ENCODE measurements around the gene SNCG. TPM values are rescaled to one million over a fixed set of nuclear protein-coding genes. Genes with fewer than 3 reads are reported as not detected.

The SNCG gene
- total RNA-seq = 100 to 1,000 TPM in 3 of 4 donors, 10 to 100 TPM in 1; 70.9 to 252 (median 180) TPM

DNA sequence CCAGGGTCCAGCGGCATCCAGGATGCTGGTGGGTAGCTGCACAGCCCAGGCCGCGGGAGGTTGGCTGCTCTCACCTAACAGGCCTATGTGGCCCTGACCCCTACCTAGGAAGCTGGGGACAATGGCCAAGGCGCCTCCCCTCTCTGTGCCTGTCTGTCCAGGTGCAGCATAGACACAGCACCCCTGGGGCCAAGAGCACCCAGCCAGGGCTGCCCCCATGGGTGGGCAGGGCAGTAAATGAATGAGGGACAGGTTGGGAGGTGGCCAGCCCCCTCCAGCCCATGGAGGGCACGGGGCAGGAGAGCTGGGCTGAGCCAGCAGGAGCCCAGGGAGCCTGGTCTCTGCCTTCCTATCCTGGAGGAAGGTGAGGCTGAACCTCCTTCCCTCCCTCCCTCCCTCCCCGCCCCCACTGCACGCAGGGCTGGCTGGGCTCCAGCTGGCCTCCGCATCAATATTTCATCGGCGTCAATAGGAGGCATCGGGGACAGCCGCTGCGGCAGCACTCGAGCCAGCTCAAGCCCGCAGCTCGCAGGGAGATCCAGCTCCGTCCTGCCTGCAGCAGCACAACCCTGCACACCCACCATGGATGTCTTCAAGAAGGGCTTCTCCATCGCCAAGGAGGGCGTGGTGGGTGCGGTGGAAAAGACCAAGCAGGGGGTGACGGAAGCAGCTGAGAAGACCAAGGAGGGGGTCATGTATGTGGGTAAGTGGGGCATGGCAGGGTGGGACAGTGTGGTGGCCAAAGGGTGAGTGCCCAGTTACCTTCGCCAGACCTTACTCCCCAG is at the start of gene SNCG:
Gene SNCG, plus strand, starts transcription at position 484 of the 785 bp plus-strand sequence. Its CDS starts 99 bp downstream, at position 583.
- DNase-seq (ENCODE audit: low spot score) = no peak
- TF ChIP-seq, protein P1, sequence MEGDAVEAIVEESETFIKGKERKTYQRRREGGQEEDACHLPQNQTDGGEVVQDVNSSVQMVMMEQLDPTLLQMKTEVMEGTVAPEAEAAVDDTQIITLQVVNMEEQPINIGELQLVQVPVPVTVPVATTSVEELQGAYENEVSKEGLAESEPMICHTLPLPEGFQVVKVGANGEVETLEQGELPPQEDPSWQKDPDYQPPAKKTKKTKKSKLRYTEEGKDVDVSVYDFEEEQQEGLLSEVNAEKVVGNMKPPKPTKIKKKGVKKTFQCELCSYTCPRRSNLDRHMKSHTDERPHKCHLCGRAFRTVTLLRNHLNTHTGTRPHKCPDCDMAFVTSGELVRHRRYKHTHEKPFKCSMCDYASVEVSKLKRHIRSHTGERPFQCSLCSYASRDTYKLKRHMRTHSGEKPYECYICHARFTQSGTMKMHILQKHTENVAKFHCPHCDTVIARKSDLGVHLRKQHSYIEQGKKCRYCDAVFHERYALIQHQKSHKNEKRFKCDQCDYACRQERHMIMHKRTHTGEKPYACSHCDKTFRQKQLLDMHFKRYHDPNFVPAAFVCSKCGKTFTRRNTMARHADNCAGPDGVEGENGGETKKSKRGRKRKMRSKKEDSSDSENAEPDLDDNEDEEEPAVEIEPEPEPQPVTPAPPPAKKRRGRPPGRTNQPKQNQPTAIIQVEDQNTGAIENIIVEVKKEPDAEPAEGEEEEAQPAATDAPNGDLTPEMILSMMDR (IDR thresholded peaks at IDR 0.05) = no peak
- ATAC-seq (ENCODE audit: low FRiP score) = no peak

DNA sequence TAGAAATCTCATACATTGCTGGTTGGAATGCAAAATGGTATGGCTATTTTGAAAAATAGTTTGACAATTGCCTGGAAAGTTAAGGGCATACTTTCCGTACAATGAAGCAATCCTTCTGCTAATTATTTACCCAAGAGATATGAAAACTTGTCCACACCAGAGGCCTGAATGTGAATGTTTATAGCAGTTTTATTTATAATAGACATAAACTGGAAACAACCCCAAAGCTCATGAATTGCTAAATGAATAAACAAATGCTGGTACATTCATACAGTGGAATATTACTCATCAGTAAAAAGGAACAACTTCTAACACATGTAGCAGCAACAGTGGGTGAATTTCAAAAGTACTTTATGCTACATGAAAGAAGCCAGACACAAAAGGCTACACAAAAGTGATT is 43.7 kb upstream of the SNCG start:
- DNase-seq (ENCODE audit: low spot score) (no peak), ATAC-seq (ENCODE audit: low FRiP score) (no peak)
- TF ChIP-seq, protein P1 (IDR thresholded peaks at IDR 0.05) = no peak

DNA sequence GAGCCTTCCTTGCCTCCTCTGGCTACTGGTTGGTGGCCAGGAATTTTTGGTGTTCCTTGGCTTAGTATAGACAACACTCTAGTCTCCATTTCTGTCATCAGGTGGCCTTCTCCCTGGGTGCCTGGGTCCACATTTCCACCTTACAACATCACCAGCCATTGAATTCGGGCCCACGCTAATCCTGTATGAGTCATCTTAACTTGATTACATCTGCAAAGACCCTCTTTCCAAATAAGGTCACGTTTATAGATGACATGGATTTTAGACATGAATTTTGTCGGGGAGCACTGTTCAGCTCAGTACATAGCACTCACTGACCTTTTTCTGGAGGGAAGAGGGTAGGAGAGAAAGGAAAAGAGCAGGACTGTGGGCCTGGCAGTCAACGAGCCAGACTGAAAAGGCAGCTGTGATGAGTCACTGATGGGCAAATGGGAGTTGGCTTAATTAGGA is 40.4 kb upstream of the SNCG start:
- no peak for DNase-seq (ENCODE audit: low spot score)
- no peak for ATAC-seq (ENCODE audit: low FRiP score)

DNA sequence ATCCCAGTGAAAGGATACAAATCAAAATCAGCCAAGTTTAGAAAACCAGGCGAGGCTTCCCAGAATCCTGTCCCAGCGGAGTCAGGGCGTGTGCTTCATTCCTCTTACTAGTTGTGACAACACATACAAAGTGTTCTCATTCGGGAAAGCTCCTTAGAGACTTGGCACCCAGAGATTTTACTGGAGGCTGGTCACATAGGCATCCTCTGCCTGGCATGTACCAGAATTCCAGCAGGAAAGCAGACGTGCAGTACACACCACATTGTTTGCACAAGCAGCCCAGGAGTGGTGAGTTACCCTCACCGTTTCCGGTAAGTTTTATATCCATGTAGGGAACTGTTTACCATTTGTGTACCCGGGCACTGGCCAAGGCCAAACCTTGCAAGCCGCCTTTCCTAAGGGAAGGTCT is 35.8 kb upstream of the SNCG start:
- ATAC-seq (ENCODE audit: low FRiP score) = no peak
- TF ChIP-seq, protein P1 (IDR thresholded peaks at IDR 0.05) = no peak
- DNase-seq (ENCODE audit: low spot score) = no peak

More for the DNA sequence above, 40.4 kb upstream of the SNCG start:
- TF ChIP-seq, protein P1 (IDR thresholded peaks at IDR 0.05) = no peak

DNA sequence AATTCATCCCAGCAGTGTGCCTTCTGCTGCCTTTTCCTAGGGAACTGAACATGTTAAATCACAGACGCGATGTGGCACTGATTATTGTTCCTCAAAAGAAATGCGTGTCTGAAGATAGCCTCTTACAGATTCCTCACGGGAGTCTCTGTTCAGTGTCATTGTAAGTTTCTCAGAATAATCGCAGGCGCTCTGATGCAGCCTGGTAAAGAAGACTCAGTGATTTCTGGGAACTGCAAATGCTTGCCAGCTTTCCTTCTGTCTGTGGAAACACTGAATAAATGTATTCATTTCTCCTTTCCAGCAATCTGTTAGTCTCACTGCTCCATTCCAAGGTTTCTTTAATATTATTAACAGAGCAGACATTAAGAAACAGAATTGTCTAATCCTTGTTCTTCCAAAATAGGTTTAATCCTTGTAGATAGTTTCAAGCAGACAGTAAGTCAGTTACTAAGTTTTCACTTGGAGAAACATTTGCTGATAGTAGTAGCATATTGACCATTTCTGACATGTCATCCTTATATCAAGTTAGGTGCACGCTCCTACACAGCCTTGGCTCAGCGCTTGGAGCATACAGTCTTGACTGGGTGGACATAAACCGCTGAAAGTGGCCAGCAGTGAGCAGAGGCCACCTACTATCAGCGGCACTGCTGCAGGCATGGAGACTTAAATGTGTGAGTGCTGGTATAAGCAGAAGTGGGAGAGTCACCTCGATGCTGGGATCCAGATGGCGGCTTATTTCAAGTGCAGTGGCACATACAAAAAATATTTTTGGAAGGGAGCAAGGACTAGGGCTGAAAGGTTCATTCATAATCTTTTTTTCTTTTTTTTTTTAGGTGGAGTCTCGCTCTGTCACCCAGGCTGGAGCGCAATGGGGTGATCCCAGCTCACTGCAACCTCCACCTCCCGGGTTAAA is 28.7 kb upstream of the SNCG start:
- DNase-seq (ENCODE audit: low spot score) (no peak), ATAC-seq (ENCODE audit: low FRiP score) (no peak)
- TF ChIP-seq, protein P1 (IDR thresholded peaks at IDR 0.05) = no peak

DNA sequence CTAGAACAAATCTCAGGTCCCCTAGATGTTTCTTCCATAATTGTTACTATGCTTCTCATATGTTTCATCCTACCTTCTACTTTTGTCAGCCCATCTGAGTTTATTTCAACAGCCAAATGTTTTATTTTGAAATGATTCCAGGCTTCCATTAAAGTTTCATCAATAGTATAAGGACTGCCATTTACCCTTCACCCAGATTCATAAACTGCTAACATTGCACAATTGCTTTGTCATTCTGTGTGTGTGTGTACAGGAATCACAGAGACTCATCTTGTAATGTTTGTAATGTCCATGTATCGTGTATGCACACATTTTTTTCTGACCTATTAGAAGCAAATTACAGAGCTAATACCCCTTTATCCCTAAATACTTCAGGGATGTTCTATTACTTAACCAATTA is 26.5 kb upstream of the SNCG start:
- TF ChIP-seq, protein P1 (IDR thresholded peaks at IDR 0.05) = no peak
- no peak for ATAC-seq (ENCODE audit: low FRiP score)

More for the DNA sequence above, 26.5 kb upstream of the SNCG start:
- DNase-seq (ENCODE audit: low spot score) = no peak

Data from omental fat pad (tissue), 4 donors.